Neuron (in vitro differentiated cells): Measurements from ENCODE around the gene ITIH4.

Experiments
- H2AFZ ChIP-seq: one replicate; pipeline ENCODE4 v1.6.1; 2013; ENCODE audit warnings: low read depth, mild to moderate bottlenecking, inconsistent platforms, low read length, moderate library complexity
- H3K27me3 ChIP-seq: one replicate; pipeline ENCODE4 v1.6.1; 2013; ENCODE audit warnings: low read length; ENCODE audit not compliant: insufficient read depth
- H3K36me3 ChIP-seq: one replicate; pipeline ENCODE4 v1.6.1; 2013; ENCODE audit warnings: low read length; ENCODE audit not compliant: insufficient read depth
- H3K4me1 ChIP-seq: one replicate; pipeline ENCODE4 v1.6.1; 2013; ENCODE audit warnings: low read length; ENCODE audit not compliant: insufficient read depth
- H3K4me3 ChIP-seq: 2 replicates; pipeline ENCODE4 v1.5.1; 2013; ENCODE audit warnings: mild to moderate bottlenecking, low read length, moderate library complexity
- H3K9me3 ChIP-seq: one replicate; pipeline ENCODE4 v1.6.1; 2013; ENCODE audit warnings: low read length

Gene ITIH4

GRCh38 chr3:52798376-52798977, 32.0 kb downstream of the ITIH4 start:
- Histone ChIP-seq H3K9me3 (no peaks in the 10 kb centered on the region), H3K4me1 (peaks cover 4% of the 10 kb centered on the region), H3K36me3 (no peaks in the 10 kb centered on the region), H3K27me3 (no peaks in the 10 kb centered on the region), H3K4me3 (no peak overlapping the region), H2AFZ (no peak overlapping the region)

- H3K36me3 ChIP-seq, result no peaks in the 10 kb centered on the region
- no peak overlapping the region for H2AFZ ChIP-seq
- peaks cover 4% of the 10 kb centered on the region for H3K4me1 ChIP-seq
- no peak overlapping the region for H3K4me3 ChIP-seq
- peaks cover 2% of the 10 kb centered on the region for H3K27me3 ChIP-seq
- H3K9me3 ChIP-seq, result no peaks in the 10 kb centered on the region
These were observed 34.1 kb downstream of the ITIH4 start for GRCh38 chr3:52796411-52796810.

- H3K9me3 ChIP-seq, result no peaks in the 10 kb centered on the region
- H3K27me3 ChIP-seq, result peaks cover 2% of the 10 kb centered on the region
- H3K4me1 ChIP-seq, result peaks cover 4% of the 10 kb centered on the region
- no peak overlapping the region for H3K4me3 ChIP-seq
- H3K36me3 ChIP-seq, result no peaks in the 10 kb centered on the region
- no peak overlapping the region for H2AFZ ChIP-seq
These were observed 35.1 kb downstream of the ITIH4 start for GRCh38 chr3:52795298-52795900.

- no peaks in the 10 kb centered on the region for H3K9me3 ChIP-seq
- H3K4me3 ChIP-seq, result no peak within 1 kb of the TSS
- H3K27me3 ChIP-seq, result peaks cover 2% of the 10 kb centered on the region
- peaks cover 4% of the 10 kb centered on the region for H3K4me1 ChIP-seq
- no peak within 1 kb of the TSS for H2AFZ ChIP-seq
- H3K36me3 ChIP-seq, result no peaks in the 10 kb centered on the region
These were observed 35.8 kb downstream of the ITIH4 start, which contains the start of gene ITIH3 for GRCh38 chr3:52794612-52795099. Gene ITIH3, plus strand, starts transcription at chr3:52794796. Its CDS starts 8 bp downstream, at chr3:52794804.

GRCh38 chr3:52793702-52794611, 36.5 kb downstream of the ITIH4 start:
- Histone ChIP-seq H3K4me1 (peaks cover 4% of the 10 kb centered on the region), H3K36me3 (no peaks in the 10 kb centered on the region), H3K27me3 (peaks cover 2% of the 10 kb centered on the region), H3K4me3 (no peak overlapping the region), H3K9me3 (no peaks in the 10 kb centered on the region), H2AFZ (no peak overlapping the region)

GRCh38 chr3:52792961-52793695, 37.3 kb downstream of the ITIH4 start:
- H2AFZ ChIP-seq, result no peak overlapping the region
- H3K36me3 ChIP-seq, result no peaks in the 10 kb centered on the region
- H3K4me3 ChIP-seq, result no peak overlapping the region
- peaks cover 4% of the 10 kb centered on the region for H3K4me1 ChIP-seq
- no peaks in the 10 kb centered on the region for H3K9me3 ChIP-seq
- H3K27me3 ChIP-seq, result peaks cover 2% of the 10 kb centered on the region

GRCh38 chr3:52792413-52792812, 38.1 kb downstream of the ITIH4 start:
- Histone ChIP-seq H3K4me3 (no peak overlapping the region), H3K4me1 (peaks cover 4% of the 10 kb centered on the region), H3K27me3 (peaks cover 4% of the 10 kb centered on the region)

GRCh38 chr3:52791928-52792327, 38.5 kb downstream of the ITIH4 start:
- peaks cover 4% of the 10 kb centered on the region for H3K27me3 ChIP-seq
- H3K36me3 ChIP-seq, result no peaks in the 10 kb centered on the region
- peaks cover 4% of the 10 kb centered on the region for H3K4me1 ChIP-seq
- H3K9me3 ChIP-seq, result no peaks in the 10 kb centered on the region
- no peak overlapping the region for H2AFZ ChIP-seq
- no peak overlapping the region for H3K4me3 ChIP-seq

More at GRCh38 chr3:52792413-52792812, 38.1 kb downstream of the ITIH4 start:
- H3K36me3 ChIP-seq, result no peaks in the 10 kb centered on the region
- H2AFZ ChIP-seq, result no peak overlapping the region
- H3K9me3 ChIP-seq, result no peaks in the 10 kb centered on the region

GRCh38 chr3:52791366-52791765, 39.1 kb downstream of the ITIH4 start:
- Histone ChIP-seq H2AFZ (no peak overlapping the region), H3K9me3 (no peaks in the 10 kb centered on the region), H3K4me1 (peaks cover 4% of the 10 kb centered on the region), H3K36me3 (no peaks in the 10 kb centered on the region), H3K4me3 (no peak overlapping the region), H3K27me3 (peaks cover 4% of the 10 kb centered on the region)

GRCh38 chr3:52790741-52791140, 39.7 kb downstream of the ITIH4 start:
- Histone ChIP-seq H3K27me3 (peaks cover 4% of the 10 kb centered on the region), H3K9me3 (no peaks in the 10 kb centered on the region), H3K4me3 (no peak overlapping the region), H2AFZ (no peak overlapping the region), H3K4me1 (peaks cover 4% of the 10 kb centered on the region), H3K36me3 (no peaks in the 10 kb centered on the region)

- no peak overlapping the region for H3K4me3 ChIP-seq
- H3K27me3 ChIP-seq, result peaks cover 4% of the 10 kb centered on the region
- H2AFZ ChIP-seq, result no peak overlapping the region
- no peaks in the 10 kb centered on the region for H3K36me3 ChIP-seq
- no peaks in the 10 kb centered on the region for H3K9me3 ChIP-seq
- H3K4me1 ChIP-seq, result peaks cover 4% of the 10 kb centered on the region
These were observed 40.1 kb downstream of the ITIH4 start for GRCh38 chr3:52790337-52790736.

GRCh38 chr3:52789746-52790040, 40.8 kb downstream of the ITIH4 start:
- Histone ChIP-seq H3K4me3 (no peak overlapping the region), H2AFZ (no peak overlapping the region), H3K9me3 (no peaks in the 10 kb centered on the region), H3K27me3 (peaks cover 4% of the 10 kb centered on the region), H3K36me3 (no peaks in the 10 kb centered on the region), H3K4me1 (peaks cover 2% of the 10 kb centered on the region)
